A673 (cell line): ENCODE results near the gene IRF6. TPM values are rescaled to one million over a fixed set of nuclear protein-coding genes. Genes with fewer than 3 reads are reported as not detected.

Experiments
- BruUV-seq: library from RNA; stranded (reverse); fragments of 400-500 nt; replicated peaks from 2 replicates; lab custom pipeline; 2021; lab: Mats Ljungman, UMichigan
- CTCF ChIA-PET: fragments of 300-600 bp; sonication (Branson Sonifier 250); formaldehyde crosslinking; loops from one replicate; lab custom pipeline; 2022; ENCODE audit warnings: antibody characterized with exemption; lab: Charles Lee
- POLR2A ChIA-PET: fragments of 300-600 bp; sonication (Branson Sonifier 250); formaldehyde crosslinking; loops from one replicate; lab custom pipeline; 2022; ENCODE audit warnings: antibody characterized with exemption; ENCODE audit not compliant: low non-redundant PET; lab: Charles Lee
- DNase-seq: peaks from one replicate; pipeline ENCODE4 v3.0.0-alpha.2; 2015; ENCODE audit warnings: low spot score
- H3K27ac ChIP-seq: fragments of 200-600 bp; sonication (generic); 2 replicates; pipeline ENCODE4 v1.5.1; 2016; ENCODE audit warnings: mixed run types, low read depth, mild to moderate bottlenecking, mixed read lengths, antibody characterized with exemption, low read length; ENCODE audit not compliant: poor library complexity, severe bottlenecking
- H3K27me3 ChIP-seq: fragments of 200-600 bp; sonication (generic); replicated peaks from 2 replicates; pipeline ENCODE4 v1.6.1; 2017; ENCODE audit warnings: mixed run types, low read depth, mild to moderate bottlenecking, mixed read lengths, antibody characterized with exemption, low read length; ENCODE audit not compliant: insufficient read depth, poor library complexity
- H3K36me3 ChIP-seq: fragments of 200-600 bp; sonication (generic); 2 replicates; pipeline ENCODE4 v1.6.1; 2016; ENCODE audit warnings: mixed run types, mild to moderate bottlenecking, mixed read lengths, antibody characterized with exemption, low read length; ENCODE audit not compliant: insufficient read depth, poor library complexity, severe bottlenecking
- H3K4me1 ChIP-seq: fragments of 200-600 bp; sonication (generic); 2 replicates; pipeline ENCODE4 v1.6.1; 2017; ENCODE audit warnings: mixed run types, mild to moderate bottlenecking, mixed read lengths, antibody characterized with exemption, low read length; ENCODE audit not compliant: insufficient read depth, poor library complexity, severe bottlenecking
- H3K4me3 ChIP-seq: fragments of 200-600 bp; sonication (generic); 2 replicates; pipeline ENCODE4 v1.5.1; 2016; ENCODE audit warnings: low read depth, mixed run types, mild to moderate bottlenecking, mixed read lengths, low read length; ENCODE audit not compliant: poor library complexity, severe bottlenecking
- H3K9me3 ChIP-seq: fragments of 200-600 bp; sonication (generic); 2 replicates; pipeline ENCODE4 v1.6.1; 2016; ENCODE audit warnings: mixed run types, low read depth, mild to moderate bottlenecking, mixed read lengths, antibody characterized with exemption, low read length; ENCODE audit not compliant: poor library complexity, severe bottlenecking
- EZH2 ChIP-seq: fragments of 200-600 bp; sonication (generic); IDR thresholded peaks from 2 replicates; pipeline ENCODE4 v1.6.1; 2017; ENCODE audit warnings: borderline replicate concordance, low read depth, mild to moderate bottlenecking, mixed read lengths, antibody characterized with exemption, low read length; ENCODE audit not compliant: poor library complexity, severe bottlenecking
- intact Hi-C: fragments of 100-400 bp; cut with micrococcal nuclease; formaldehyde crosslinking; loops from one replicate; pipeline ENCODE4 v1.10.0; 2022; ENCODE audit not compliant: unreplicated experiment
- total RNA-seq: library from RNA; stranded (reverse); gene quantifications from 2 replicates; pipeline ENCODE4 v1.2.3, GENCODE V29; 2021
- TF ChIP-seq, protein P1 (sequence below): fragments of 300-800, 200-600 bp; sonication (generic); conservative IDR thresholded peaks from 2 replicates; pipeline ENCODE4 v1.5.1; 2017; ENCODE audit warnings: low read depth, mild to moderate bottlenecking, antibody characterized with exemption, low read length, moderate library complexity, mixed read lengths

The IRF6 gene
- total RNA-seq, 1 experiment from 2014 or later: 0.17 TPM

DNA sequence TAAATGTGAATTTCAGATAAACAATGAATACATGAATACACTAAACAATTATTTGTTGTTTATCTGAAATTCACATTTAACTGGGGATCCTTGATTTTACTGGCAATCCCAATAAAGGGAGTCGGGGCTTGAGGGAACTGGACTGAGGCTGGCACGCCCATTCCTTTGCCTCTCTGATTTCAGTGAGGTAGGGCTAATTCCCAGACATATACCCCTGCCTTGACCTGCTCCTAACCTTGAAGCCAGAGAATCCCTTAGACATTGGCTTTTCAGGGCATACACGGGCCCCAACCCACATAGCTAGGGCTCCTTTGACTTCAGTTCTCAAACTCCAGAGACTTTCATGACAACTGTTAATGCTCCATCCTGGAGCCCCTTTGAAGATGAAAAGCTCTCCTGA, 11.0 kb upstream of the IRF6 start:
- intact Hi-C loops: no loop called here
- no peak for DNase-seq
- H3K4me3 ChIP-seq: no peak overlapping the region
- no peaks in the 10 kb centered on the region for H3K9me3 ChIP-seq
- TF ChIP-seq EZH2: no peak
- TF ChIP-seq, protein P1, sequence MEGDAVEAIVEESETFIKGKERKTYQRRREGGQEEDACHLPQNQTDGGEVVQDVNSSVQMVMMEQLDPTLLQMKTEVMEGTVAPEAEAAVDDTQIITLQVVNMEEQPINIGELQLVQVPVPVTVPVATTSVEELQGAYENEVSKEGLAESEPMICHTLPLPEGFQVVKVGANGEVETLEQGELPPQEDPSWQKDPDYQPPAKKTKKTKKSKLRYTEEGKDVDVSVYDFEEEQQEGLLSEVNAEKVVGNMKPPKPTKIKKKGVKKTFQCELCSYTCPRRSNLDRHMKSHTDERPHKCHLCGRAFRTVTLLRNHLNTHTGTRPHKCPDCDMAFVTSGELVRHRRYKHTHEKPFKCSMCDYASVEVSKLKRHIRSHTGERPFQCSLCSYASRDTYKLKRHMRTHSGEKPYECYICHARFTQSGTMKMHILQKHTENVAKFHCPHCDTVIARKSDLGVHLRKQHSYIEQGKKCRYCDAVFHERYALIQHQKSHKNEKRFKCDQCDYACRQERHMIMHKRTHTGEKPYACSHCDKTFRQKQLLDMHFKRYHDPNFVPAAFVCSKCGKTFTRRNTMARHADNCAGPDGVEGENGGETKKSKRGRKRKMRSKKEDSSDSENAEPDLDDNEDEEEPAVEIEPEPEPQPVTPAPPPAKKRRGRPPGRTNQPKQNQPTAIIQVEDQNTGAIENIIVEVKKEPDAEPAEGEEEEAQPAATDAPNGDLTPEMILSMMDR: no peak
- H3K27ac ChIP-seq: no peak overlapping the region
- ChIA-PET POLR2A (no interaction called here), CTCF (no interaction called here)
- no peaks in the 10 kb centered on the region for H3K36me3 ChIP-seq
- H3K4me1 ChIP-seq: no peaks in the 10 kb centered on the region
- BruUV-seq: no TSS peak
- H3K27me3 ChIP-seq: no peaks in the 10 kb centered on the region

DNA sequence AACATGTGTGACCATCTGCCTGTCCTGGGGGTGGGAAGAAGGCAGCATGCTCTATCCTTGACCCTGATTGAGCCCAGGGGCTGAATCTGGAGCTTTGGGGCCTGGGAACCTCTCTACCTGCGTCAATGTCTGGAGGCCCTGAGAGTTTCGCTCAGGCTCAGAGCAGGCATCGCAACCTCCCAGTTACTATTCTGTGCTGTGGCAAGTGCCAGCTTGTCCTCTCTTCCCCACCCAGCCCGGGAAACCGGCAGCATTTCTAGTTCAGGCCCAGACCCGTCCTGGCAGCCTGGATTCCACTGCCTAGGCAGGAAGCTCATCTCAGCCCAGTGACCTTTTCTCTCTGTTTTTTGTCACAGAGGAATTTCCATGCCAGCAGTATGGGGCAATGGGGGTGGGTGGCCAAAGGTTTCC, 10.0 kb upstream of the IRF6 start:
- intact Hi-C loops: no loop called here
- POLR2A ChIA-PET: no interaction called here
- CTCF ChIA-PET: no interaction called here

DNA sequence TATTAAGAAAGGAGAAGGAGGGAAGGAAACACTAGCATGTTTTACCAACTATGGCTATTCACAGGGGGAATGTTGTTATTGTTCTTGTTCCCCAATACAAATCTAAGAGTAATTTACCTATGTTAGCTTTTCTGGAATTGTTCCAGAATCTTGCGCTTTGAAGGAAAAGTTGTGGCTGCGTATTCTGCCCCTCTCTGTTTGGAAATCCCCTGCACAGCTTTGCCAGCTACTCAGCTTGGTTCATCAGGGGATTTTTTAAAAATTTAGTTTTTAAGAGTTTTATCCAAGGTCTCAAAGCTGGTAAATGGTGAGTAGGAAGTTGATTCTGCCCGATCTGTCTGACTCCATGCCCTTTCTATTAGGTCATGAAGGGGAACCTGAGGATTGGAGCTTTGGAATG, 9.5 kb upstream of the IRF6 start:
- H3K4me3 ChIP-seq: no peak overlapping the region
- H3K27me3 ChIP-seq: no peaks in the 10 kb centered on the region
- ChIA-PET POLR2A (no interaction called here), CTCF (no interaction called here)
- H3K27ac ChIP-seq: no peak overlapping the region
- no peaks in the 10 kb centered on the region for H3K4me1 ChIP-seq
- TF ChIP-seq, protein P1: no peak
- TF ChIP-seq EZH2: no peak
- no peak for DNase-seq
- no peaks in the 10 kb centered on the region for H3K9me3 ChIP-seq
- intact Hi-C loops: no loop called here
- BruUV-seq: no TSS peak
- no peaks in the 10 kb centered on the region for H3K36me3 ChIP-seq

More for the DNA sequence above, 10.0 kb upstream of the IRF6 start:
- no TSS peak for BruUV-seq
- no peaks in the 10 kb centered on the region for H3K36me3 ChIP-seq
- no peak overlapping the region for H3K4me3 ChIP-seq
- no peaks in the 10 kb centered on the region for H3K27me3 ChIP-seq
- no peak overlapping the region for H3K27ac ChIP-seq
- TF ChIP-seq EZH2: no peak
- TF ChIP-seq, protein P1: no peak
- H3K4me1 ChIP-seq: no peaks in the 10 kb centered on the region
- H3K9me3 ChIP-seq: no peaks in the 10 kb centered on the region
- no peak for DNase-seq
